HCT116 (cell line): ENCODE data around the gene CDC42BPA. TPM values are rescaled to one million over a fixed set of nuclear protein-coding genes. Genes with fewer than 3 reads are reported as not detected.
"Not testable (repeated sequence)": the region's sequence is repeated elsewhere in the genome, so short reads cannot be mapped to it uniquely, and the experiment has no call there.

Experiments used
- ATAC-seq: fragments of 200-7000 bp; cut with Tn5 transposase; 2 replicates; pipeline ENCODE4 v1.9.1; 2020; ENCODE audit warnings: mild to moderate bottlenecking, moderate library complexity
- BruUV-seq: library from RNA; stranded (reverse); fragments of 400-500 nt; replicated peaks from 2 replicates; lab custom pipeline; 2021; lab: Mats Ljungman, UMichigan
- CTCF ChIA-PET: fragments of 300-600 bp; sonication (Branson Sonifier 250); formaldehyde crosslinking; loops from one replicate; lab custom pipeline; 2021; ENCODE audit warnings: antibody characterized with exemption; lab: Charles Lee
- POLR2A ChIA-PET: fragments of 300-600, 350-600 bp; sonication (Branson Sonifier 250); formaldehyde crosslinking; loops from one replicate; lab custom pipeline; 2021; ENCODE audit warnings: antibody characterized with exemption; lab: Charles Lee
- RAD21 ChIA-PET, 2 experiments: fragments of 300-600 bp; sonication (Branson Sonifier 250); formaldehyde crosslinking; loops; one replicate each; lab custom pipeline; 2023; ENCODE audit warnings: low total read pairs in 2 of 2; ENCODE audit not compliant: uncharacterized antibody in 2 of 2, unreplicated experiment in 2 of 2, low non-redundant PET in 1 of 2; lab: Charles Lee
- DNase-seq: peaks from one replicate; pipeline ENCODE4 v3.0.0-alpha.2; 2010; ENCODE audit warnings: low read depth, low spot score
- H2AFZ ChIP-seq: fragments of 200-600 bp; shearing (Covaris generic), sonication (generic); 2 replicates; pipeline ENCODE4 v1.6.1; 2017; ENCODE audit warnings: low read depth, mixed run types, mixed read lengths, antibody characterized with exemption, low read length; ENCODE audit not compliant: poor library complexity, severe bottlenecking
- H3K27ac ChIP-seq: 2 replicates; pipeline ENCODE4 v1.5.1; 2012; ENCODE audit warnings: low read depth, low read length
- H3K27me3 ChIP-seq: fragments of 200-600 bp; sonication (generic); 2 replicates; pipeline ENCODE4 v1.6.1; 2016; ENCODE audit warnings: mixed run types, low read length, mixed read lengths; ENCODE audit not compliant: insufficient read depth
- H3K36me3 ChIP-seq, 2 experiments: fragments of 200-500 bp in 1 of 2; fragments of 200-600 bp in 1 of 2; sonication (Bioruptor generic) in 1 of 2; sonication (generic) in 1 of 2; 2 replicates each; pipeline versions ENCODE4 v1.5.1 to v1.6.1; 2014 to 2016; ENCODE audit warnings: low read length in 2 of 2, inconsistent platforms in 1 of 2, mixed read lengths in 1 of 2, mixed run types in 1 of 2; ENCODE audit not compliant: insufficient read depth in 2 of 2, control insufficient read depth in 1 of 2
- H3K4me1 ChIP-seq, 2 experiments: fragments of 200-600 bp in 1 of 2; sonication (generic) in 1 of 2; 2 replicates each; pipeline versions ENCODE4 v1.5.1 to v1.6.1; 2012 to 2017; ENCODE audit warnings: low read length in 2 of 2, inconsistent platforms in 1 of 2, mild to moderate bottlenecking in 1 of 2, mixed read lengths in 1 of 2, mixed run types in 1 of 2, moderate library complexity in 1 of 2; ENCODE audit not compliant: insufficient read depth in 2 of 2, control insufficient read depth in 1 of 2
- H3K4me2 ChIP-seq: fragments of 200-600 bp; sonication (generic); 2 replicates; pipeline ENCODE4 v1.6.1; 2017; ENCODE audit warnings: mixed run types, low read length, mixed read lengths
- H3K4me3 ChIP-seq, 2 experiments: fragments of 200-600 bp in 1 of 2; sonication (generic) in 1 of 2; replicated peaks in 1 of 2; 2 replicates each; pipeline ENCODE4 v1.5.1; 2011 to 2016; ENCODE audit warnings: low read length in 2 of 2, control low read depth in 1 of 2, low read depth in 1 of 2, mild to moderate bottlenecking in 1 of 2, mixed read lengths in 1 of 2, mixed run types in 1 of 2
- H3K79me2 ChIP-seq: fragments of 200-600 bp; sonication (generic); 2 replicates; pipeline ENCODE4 v1.6.1; 2017; ENCODE audit warnings: mild to moderate bottlenecking, mixed run types, low read length, moderate library complexity, mixed read lengths; ENCODE audit not compliant: insufficient read depth
- H3K9ac ChIP-seq: fragments of 200-600 bp; sonication (generic); 2 replicates; pipeline ENCODE4 v1.6.1; 2016; ENCODE audit warnings: low read length, mixed read lengths
- H3K9me2 ChIP-seq: fragments of 200-600 bp; sonication (generic), shearing (Covaris generic); 2 replicates; pipeline ENCODE4 v1.6.1; 2017; ENCODE audit warnings: mixed run types, mild to moderate bottlenecking, moderate library complexity; ENCODE audit not compliant: insufficient read depth
- H3K9me3 ChIP-seq, 2 experiments: fragments of 200-500 bp in 1 of 2; fragments of 200-600 bp in 1 of 2; sonication (Bioruptor generic) in 1 of 2; sonication (generic) in 1 of 2; 2 replicates each; pipeline ENCODE4 v1.6.1; 2014 to 2017; ENCODE audit warnings: low read length in 2 of 2, mixed read lengths in 2 of 2, inconsistent platforms in 1 of 2, low read depth in 1 of 2, mild to moderate bottlenecking in 1 of 2, mixed run types in 1 of 2, moderate library complexity in 1 of 2; ENCODE audit not compliant: control insufficient read depth in 1 of 2, insufficient read depth in 1 of 2
- H4K20me1 ChIP-seq: fragments of 200-600 bp; sonication (generic), shearing (Covaris generic); 2 replicates; pipeline ENCODE4 v1.6.1; 2017; ENCODE audit warnings: mixed run types, mild to moderate bottlenecking, moderate library complexity; ENCODE audit not compliant: insufficient read depth
- EGR1 ChIP-seq: IDR thresholded peaks from 2 replicates; pipeline ENCODE4 v1.6.1; 2012; ENCODE audit warnings: low read depth
- FOSL1 ChIP-seq: IDR thresholded peaks from 2 replicates; pipeline ENCODE4 v1.6.1; 2012; ENCODE audit warnings: low read depth
- JUND ChIP-seq: IDR thresholded peaks from 2 replicates; pipeline ENCODE4 v1.6.1; 2012
- POLR2AphosphoS5 ChIP-seq: IDR thresholded peaks from 2 replicates; pipeline ENCODE4 v1.6.1; 2011; ENCODE audit warnings: mild to moderate bottlenecking, low read depth, low read length, moderate library complexity
- intact Hi-C: fragments of 100-400 bp; cut with micrococcal nuclease; formaldehyde crosslinking; loops from 2 replicates; pipeline ENCODE4 v1.10.0; 2022
- total RNA-seq: library from RNA; stranded (reverse); gene quantifications from one replicate; pipeline ENCODE4 v1.2.1, GENCODE V29; 2021; ENCODE audit not compliant: unreplicated experiment
- TF ChIP-seq, protein P1 (sequence below): IDR thresholded peaks from 2 replicates; pipeline ENCODE4 v1.6.1; 2012; ENCODE audit warnings: low read depth

Gene CDC42BPA
- total RNA-seq, 1 experiment from 2014 or later, result 44.0 TPM

DNA sequence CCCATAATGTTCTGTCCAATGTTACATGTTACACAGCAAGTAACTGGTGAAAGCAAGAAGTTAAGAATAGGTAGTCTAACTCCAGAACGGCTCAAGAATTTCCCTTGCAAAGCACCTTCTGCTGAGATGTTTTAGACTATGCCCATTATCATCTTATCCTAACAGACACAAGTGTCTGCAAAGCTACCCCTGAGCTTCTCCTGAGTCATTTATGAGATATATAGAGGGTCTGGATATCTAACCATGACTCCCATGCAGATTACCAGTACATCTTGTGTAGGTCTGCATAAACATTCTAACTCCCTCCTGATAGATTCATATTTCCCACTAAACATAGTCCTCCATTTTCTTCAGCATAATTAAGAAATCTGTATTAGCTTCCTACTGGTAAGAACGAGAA lies 206.5 kb downstream of the CDC42BPA start:
- peaks cover 0 to 10% of the 10 kb centered on the region in 2 experiments; a peak in 1 of 4 replicates for H3K36me3 ChIP-seq
- no peak for ATAC-seq
- no peaks in the 10 kb centered on the region for H3K9me3 ChIP-seq
- CTCF ChIA-PET, result no interaction called here
- no peak overlapping the region for H3K27ac ChIP-seq
- TF ChIP-seq, protein P1, sequence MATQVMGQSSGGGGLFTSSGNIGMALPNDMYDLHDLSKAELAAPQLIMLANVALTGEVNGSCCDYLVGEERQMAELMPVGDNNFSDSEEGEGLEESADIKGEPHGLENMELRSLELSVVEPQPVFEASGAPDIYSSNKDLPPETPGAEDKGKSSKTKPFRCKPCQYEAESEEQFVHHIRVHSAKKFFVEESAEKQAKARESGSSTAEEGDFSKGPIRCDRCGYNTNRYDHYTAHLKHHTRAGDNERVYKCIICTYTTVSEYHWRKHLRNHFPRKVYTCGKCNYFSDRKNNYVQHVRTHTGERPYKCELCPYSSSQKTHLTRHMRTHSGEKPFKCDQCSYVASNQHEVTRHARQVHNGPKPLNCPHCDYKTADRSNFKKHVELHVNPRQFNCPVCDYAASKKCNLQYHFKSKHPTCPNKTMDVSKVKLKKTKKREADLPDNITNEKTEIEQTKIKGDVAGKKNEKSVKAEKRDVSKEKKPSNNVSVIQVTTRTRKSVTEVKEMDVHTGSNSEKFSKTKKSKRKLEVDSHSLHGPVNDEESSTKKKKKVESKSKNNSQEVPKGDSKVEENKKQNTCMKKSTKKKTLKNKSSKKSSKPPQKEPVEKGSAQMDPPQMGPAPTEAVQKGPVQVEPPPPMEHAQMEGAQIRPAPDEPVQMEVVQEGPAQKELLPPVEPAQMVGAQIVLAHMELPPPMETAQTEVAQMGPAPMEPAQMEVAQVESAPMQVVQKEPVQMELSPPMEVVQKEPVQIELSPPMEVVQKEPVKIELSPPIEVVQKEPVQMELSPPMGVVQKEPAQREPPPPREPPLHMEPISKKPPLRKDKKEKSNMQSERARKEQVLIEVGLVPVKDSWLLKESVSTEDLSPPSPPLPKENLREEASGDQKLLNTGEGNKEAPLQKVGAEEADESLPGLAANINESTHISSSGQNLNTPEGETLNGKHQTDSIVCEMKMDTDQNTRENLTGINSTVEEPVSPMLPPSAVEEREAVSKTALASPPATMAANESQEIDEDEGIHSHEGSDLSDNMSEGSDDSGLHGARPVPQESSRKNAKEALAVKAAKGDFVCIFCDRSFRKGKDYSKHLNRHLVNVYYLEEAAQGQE, result no peak
- TF ChIP-seq EGR1 (no peak), JUND (no peak), FOSL1 (no peak), POLR2AphosphoS5 (no peak)
- no peaks in the 10 kb centered on the region for H3K4me1 ChIP-seq
- BruUV-seq, result no TSS peak
- H3K9ac ChIP-seq, result no peak overlapping the region
- H4K20me1 ChIP-seq, result no peaks in the 10 kb centered on the region
- H3K79me2 ChIP-seq, result no peaks in the 10 kb centered on the region
- RAD21 ChIA-PET, result no interaction called here
- intact Hi-C loops, result no loop called here
- no peak overlapping the region for H3K4me2 ChIP-seq
- no peaks in the 10 kb centered on the region for H3K9me2 ChIP-seq
- no peaks in the 10 kb centered on the region for H3K27me3 ChIP-seq
- no peak overlapping the region for H2AFZ ChIP-seq
- H3K4me3 ChIP-seq, result no peak overlapping the region
- no peak for DNase-seq
- POLR2A ChIA-PET, result no interaction called here

DNA sequence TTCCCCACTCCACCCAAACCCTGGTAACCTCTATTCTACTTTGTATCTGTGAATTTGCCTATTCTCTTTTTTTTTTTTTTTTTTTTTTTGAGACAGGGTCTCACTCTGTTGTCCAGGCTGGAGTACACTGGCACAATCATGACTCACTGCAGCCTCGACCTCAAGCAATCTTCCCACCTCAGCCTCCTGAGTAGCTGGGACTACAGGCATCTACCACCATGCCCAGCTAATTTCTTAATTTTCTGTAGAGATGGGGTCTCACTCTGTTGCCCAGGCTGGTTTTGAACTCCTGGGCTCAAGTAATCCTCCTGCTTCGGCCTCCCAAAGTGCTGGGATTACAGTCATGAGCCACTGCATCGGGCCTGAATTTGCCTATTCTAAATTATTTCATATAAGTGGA lies 213.0 kb downstream of the CDC42BPA start:
- H3K36me3 ChIP-seq, ATAC-seq, H3K4me3 ChIP-seq, H4K20me1 ChIP-seq, POLR2A ChIA-PET, H3K27me3 ChIP-seq, RAD21 ChIA-PET, H3K79me2 ChIP-seq, BruUV-seq, H3K9me2 ChIP-seq, H3K9me3 ChIP-seq, CTCF ChIA-PET, H3K4me2 ChIP-seq, H3K27ac ChIP-seq, intact Hi-C loops, DNase-seq, H3K4me1 ChIP-seq, H2AFZ ChIP-seq, H3K9ac ChIP-seq: not testable (repeated sequence)
